GM12878 (cell line): ENCODE measurements around the gene ADGRD1. TPM values are rescaled to one million over a fixed set of nuclear protein-coding genes. Genes with fewer than 3 reads are reported as not detected.

Experiments
- ATAC-seq: fragments of 200-7000 bp; cut with Tn5 transposase; 3 replicates; pipeline ENCODE4 v1.9.1; 2020; ENCODE audit warnings: mild to moderate bottlenecking, moderate library complexity
- BruUV-seq: library from RNA; stranded (reverse); fragments of 400-500 nt; replicated peaks from 2 replicates; lab custom pipeline; 2021; lab: Mats Ljungman, UMichigan
- CTCF ChIA-PET: fragments of 300-600 bp; sonication (Branson Sonifier 250); formaldehyde crosslinking; extraction: SDS; loops from one replicate; lab custom pipeline; 2021; ENCODE audit warnings: inconsistent platforms; lab: Yijun Ruan, JAX
- POLR2A ChIA-PET: fragments of 350-600 bp; formaldehyde crosslinking; extraction: SDS; loops from one replicate; lab custom pipeline; 2021; ENCODE audit warnings: inconsistent platforms; lab: Charles Lee
- RAD21 ChIA-PET: fragments of 300-600 bp; sonication (Branson Sonifier 250); formaldehyde crosslinking; loops from one replicate; lab custom pipeline; 2023; ENCODE audit warnings: antibody characterized with exemption; ENCODE audit not compliant: unreplicated experiment; lab: Charles Lee
- SMC1A ChIA-PET: fragments of 300-600 bp; sonication (Branson Sonifier 250); formaldehyde crosslinking; loops from one replicate; lab custom pipeline; 2023; ENCODE audit not compliant: unreplicated experiment, uncharacterized antibody; lab: Charles Lee
- DNase-seq: peaks from one replicate; pipeline ENCODE4 v3.0.0-alpha.2; 2011; ENCODE audit warnings: low read depth, low spot score
- FAIRE-seq: peaks from 3 replicates; lab custom pipeline; 2011; peaks lifted over from hg19 to GRCh38; lab: Jason Lieb, UNC
- H2AFZ ChIP-seq: 2 replicates; pipeline ENCODE4 v1.6.0; 2011; ENCODE audit warnings: low read depth, low read length, control low read depth; ENCODE audit not compliant: control insufficient read depth
- H3K27ac ChIP-seq: 2 replicates; pipeline ENCODE4 v1.5.1; 2011; ENCODE audit warnings: control low read depth; ENCODE audit not compliant: control insufficient read depth, insufficient read depth
- H3K27me3 ChIP-seq, 2 experiments: replicated peaks in 1 of 2; 2 replicates each; pipeline versions ENCODE4 v1.6.0 to v1.6.1; 2011; ENCODE audit warnings: low read length in 1 of 2; ENCODE audit not compliant: control insufficient read depth in 2 of 2, insufficient read depth in 2 of 2
- H3K36me3 ChIP-seq, 2 experiments: 2 replicates each; pipeline ENCODE4 v1.5.1; 2011; ENCODE audit warnings: low read length in 1 of 2; ENCODE audit not compliant: control insufficient read depth in 2 of 2, insufficient read depth in 2 of 2
- H3K4me1 ChIP-seq: 2 replicates; pipeline ENCODE4 v1.6.1; 2011; ENCODE audit warnings: mild to moderate bottlenecking, low read length, moderate library complexity, mixed read lengths; ENCODE audit not compliant: control insufficient read depth, insufficient read depth
- H3K4me2 ChIP-seq: 2 replicates; pipeline ENCODE4 v1.6.0; 2011; ENCODE audit warnings: control low read depth; ENCODE audit not compliant: control insufficient read depth, insufficient read depth
- H3K4me3 ChIP-seq: fragments of 200-600 bp; sonication (generic); 2 replicates; pipeline ENCODE4 v1.5.1; 2016
- H3K79me2 ChIP-seq: 2 replicates; pipeline ENCODE4 v1.6.0; 2011; ENCODE audit warnings: low read length; ENCODE audit not compliant: control insufficient read depth, insufficient read depth
- H3K9ac ChIP-seq: 2 replicates; pipeline ENCODE4 v1.8.0; 2011; ENCODE audit warnings: low read length, control low read depth, mixed read lengths; ENCODE audit not compliant: control insufficient read depth, insufficient read depth
- H3K9me3 ChIP-seq: replicated peaks from 3 replicates; pipeline ENCODE4 v1.5.1; 2011; ENCODE audit warnings: mild to moderate bottlenecking, low read length; ENCODE audit not compliant: control insufficient read depth, insufficient read depth
- H4K20me1 ChIP-seq: 2 replicates; pipeline ENCODE4 v1.6.0; 2011; ENCODE audit not compliant: control insufficient read depth, insufficient read depth
- BCL11A ChIP-seq: IDR thresholded peaks from 2 replicates; pipeline ENCODE4 v1.6.1; 2011; ENCODE audit warnings: low read depth, low read length
- EZH2 ChIP-seq: IDR thresholded peaks from 2 replicates; pipeline ENCODE4 v1.6.1; 2012; ENCODE audit warnings: low read depth, mild to moderate bottlenecking, control low read depth, inconsistent platforms, low read length, borderline replicate concordance; ENCODE audit not compliant: control insufficient read depth
- MTA2 ChIP-seq: fragments of 450-650 bp; IDR thresholded peaks from 2 replicates; pipeline ENCODE4 v1.6.1; 2016; ENCODE audit warnings: low read depth, mild to moderate bottlenecking, moderate library complexity
- NBN ChIP-seq: fragments of 450-650 bp; IDR thresholded peaks from 2 replicates; pipeline ENCODE4 v1.6.1; 2016
- SREBF1 ChIP-seq: IDR thresholded peaks from 2 replicates; pipeline ENCODE4 v1.6.1; 2012; ENCODE audit warnings: mild to moderate bottlenecking, low read length
- SRF ChIP-seq, 2 experiments: IDR thresholded peaks; 2 replicates each; pipeline ENCODE4 v1.6.1; 2011; ENCODE audit warnings: low read depth in 2 of 2, low read length in 2 of 2, mild to moderate bottlenecking in 1 of 2, moderate library complexity in 1 of 2
- WGBS: methylation state at CpG from one replicate; pipeline ENCODE4 v1.1.6; 2016; ENCODE audit warnings: low lambda C conversion rate; ENCODE audit not compliant: insufficient replicate concordance, insufficient coverage; ENCODE audit errors: missing lambda C conversion rate; 5-methylcytosine and 5-hydroxymethylcytosine counted together
- in situ Hi-C: fragments of 300-500 bp; cut with MboI; formaldehyde crosslinking; loops from 9 replicates; pipeline ENCODE4 v1.14.3; 2018; ENCODE audit warnings: mixed read lengths
- intact Hi-C: fragments of 100-400 bp; cut with micrococcal nuclease; formaldehyde crosslinking; loops from one replicate; pipeline ENCODE4 v1.14.2; 2022; ENCODE audit not compliant: unreplicated experiment
- polyA plus RNA-seq, 11 experiments: library from polyadenylated mRNA; depleted of rRNA in 4 of 11; unstranded in 6 of 11; stranded (reverse) in 5 of 11; fragments of >200 nt; fragmentation: Nextera tagmentation in 4 of 11; fragmentation: Illumina TruSeq in 1 of 11; extraction: Ambion mirVana in 4 of 11; extraction: Trizol in 1 of 11; gene quantifications; 1 replicate in 1 of 11; 2 replicates in 10 of 11; pipeline versions ENCODE4 v1.2.1 to v1.2.3, GENCODE V29; 2011 to 2016; ENCODE audit warnings: inconsistent platforms in 2 of 11, missing spikeins in 2 of 11, low read depth in 1 of 11
- total RNA-seq, 4 experiments: library from RNA; depleted of rRNA in 3 of 4; stranded (reverse); fragments of >200 nt in 3 of 4; fragmentation: Illumina TruSeq in 1 of 4; extraction: Trizol in 1 of 4; gene quantifications; 2 replicates each; pipeline versions ENCODE4 v1.2.1 to v1.2.3, GENCODE V29; 2013 to 2021

The ADGRD1 gene
- total and polyA plus RNA-seq, 10 of the 15 experiments (the other 5 are each of a cell fraction or from before 2014, with no cell fraction given), result 0.15 to 12.7 (median 1.2) TPM

- Histone ChIP-seq H3K27me3 (no peaks in the 10 kb centered on the region), H3K9me3 (no peaks in the 10 kb centered on the region; the same call in 1 of the 3 replicates), H2AFZ (no peak overlapping the region), H3K9ac (no peak overlapping the region), H4K20me1 (no peaks in the 10 kb centered on the region), H3K4me3 (no peak overlapping the region), H3K79me2 (no peaks in the 10 kb centered on the region), H3K36me3 (no peaks in the 10 kb centered on the region), H3K4me1 (no peaks in the 10 kb centered on the region), H3K4me2 (no peak overlapping the region), H3K27ac (no peak overlapping the region)
- CTCF ChIA-PET, result no interaction called here
- RAD21 ChIA-PET, result no interaction called here
- ATAC-seq, result no peak
- no peak for FAIRE-seq
- intact Hi-C loops, result no loop called here
- no TSS peak for BruUV-seq
- in situ Hi-C loops, result no loop called here
- TF ChIP-seq SRF (IDR thresholded peaks at IDR 0.05; ENCODE audit: low read depth in 2 of 2, low read length in 2 of 2) (no peak), MTA2 (no peak), SREBF1 (no peak), BCL11A (no peak), EZH2 (no peak)
- POLR2A ChIA-PET, result no interaction called here
- DNase-seq, result no peak
- SMC1A ChIA-PET, result no interaction called here
Observed at GRCh38 chr12:131176266-131176665, 222.6 kb downstream of the ADGRD1 start.

DNA sequence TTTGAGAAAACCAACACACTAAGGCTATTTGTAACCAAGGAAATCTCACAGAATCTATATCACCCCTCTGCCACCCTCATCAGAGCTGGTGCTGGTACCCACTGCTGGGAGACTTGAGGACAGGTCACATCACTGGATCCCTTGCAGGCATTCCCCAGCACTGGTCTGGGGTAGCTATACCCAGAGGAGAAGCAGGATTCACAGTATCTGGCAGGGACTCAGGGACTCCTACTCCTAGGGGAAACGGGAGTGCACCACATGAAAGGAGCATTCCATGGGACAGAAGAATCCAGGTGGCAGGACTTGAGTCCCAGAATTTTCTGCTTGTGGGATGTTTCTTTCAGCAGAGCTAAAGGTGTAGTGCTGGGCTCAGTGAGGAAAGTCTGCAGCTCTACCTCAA, 223.2 kb downstream of the ADGRD1 start:
- Histone ChIP-seq H3K79me2 (no peaks in the 10 kb centered on the region), H3K9ac (no peak overlapping the region), H3K27ac (no peak overlapping the region), H2AFZ (no peak overlapping the region), H3K4me1 (no peaks in the 10 kb centered on the region), H3K4me3 (no peak overlapping the region), H3K4me2 (no peak overlapping the region), H3K9me3 (no peaks in the 10 kb centered on the region; the same call in 1 of the 3 replicates), H4K20me1 (no peaks in the 10 kb centered on the region), H3K27me3 (no peaks in the 10 kb centered on the region), H3K36me3 (no peaks in the 10 kb centered on the region)
- ChIA-PET POLR2A (no interaction called here), SMC1A (no interaction called here), RAD21 (no interaction called here), CTCF (no interaction called here)
- ATAC-seq, result no peak
- WGBS, result 0% methylated on average over 1 of the region's 1 CpG
- in situ Hi-C loops (no loop called here), intact Hi-C loops (no loop called here)
- FAIRE-seq, result no peak
- no peak for DNase-seq
- TF ChIP-seq NBN, result no peak
- BruUV-seq, result no TSS peak
